CD4-positive, alpha-beta T cell treated with Interleukin-2 at 100 ng/mL for 4 hours (primary cell): ENCODE measurements around the gene RARA.

Source experiments
- DNase-seq: peaks from one replicate; pipeline ENCODE4 v3.0.0-alpha.2; 2020; ENCODE audit warnings: low spot score

The RARA gene

GRCh38 chr17:40316571-40317344, 7.8 kb downstream of the RARA start:
- DNase-seq = no peak

- peak; percentile 58 for DNase-seq
These were observed 8.4 kb downstream of the RARA start for GRCh38 chr17:40317345-40317873.

- peak; percentile 92 for DNase-seq
These were observed 9.2 kb downstream of the RARA start for GRCh38 chr17:40317880-40318829.

- DNase-seq = no peak
These were observed 9.9 kb downstream of the RARA start for GRCh38 chr17:40318830-40319391.

GRCh38 chr17:40319651-40320540, 10.9 kb downstream of the RARA start:
- peak; percentile 84 for DNase-seq

GRCh38 chr17:40320756-40321523, 12.0 kb downstream of the RARA start:
- DNase-seq = peak; percentile 75

GRCh38 chr17:40321524-40321929, 12.5 kb downstream of the RARA start:
- DNase-seq = no peak

- DNase-seq = no peak
These were observed 13.0 kb downstream of the RARA start for GRCh38 chr17:40321961-40322357.

- DNase-seq = peak; percentile 96
These were observed 13.7 kb downstream of the RARA start for GRCh38 chr17:40322358-40323315.

- DNase-seq = peak; percentile 82
These were observed 14.7 kb downstream of the RARA start for GRCh38 chr17:40323391-40324381.

GRCh38 chr17:40325156-40326013, 16.4 kb downstream of the RARA start:
- DNase-seq = peak; percentile 64

GRCh38 chr17:40326014-40326831, 17.2 kb downstream of the RARA start:
- peak; percentile 64 for DNase-seq

GRCh38 chr17:40326832-40327199, 17.8 kb downstream of the RARA start:
- DNase-seq = no peak

- no peak for DNase-seq
These were observed 18.3 kb downstream of the RARA start for GRCh38 chr17:40327244-40327729.

GRCh38 chr17:40327735-40328385, 18.9 kb downstream of the RARA start:
- no peak for DNase-seq

GRCh38 chr17:40328386-40328766, 19.4 kb downstream of the RARA start:
- no peak for DNase-seq
